Panc1 (cell line): Measurements from ENCODE around the gene FGGY. TPM values are rescaled to one million over a fixed set of nuclear protein-coding genes. Genes with fewer than 3 reads are reported as not detected.

Source experiments
- ATAC-seq: fragments of 200-7000 bp; cut with Tn5 transposase; 2 replicates; pipeline ENCODE4 v1.9.1; 2020; ENCODE audit warnings: mild to moderate bottlenecking, moderate library complexity
- BruUV-seq: library from RNA; stranded (reverse); fragments of 400-500 nt; replicated peaks from 2 replicates; lab custom pipeline; 2021; lab: Mats Ljungman, UMichigan
- CTCF ChIA-PET: fragments of 300-600 bp; sonication (Branson Sonifier 250); formaldehyde crosslinking; loops from one replicate; lab custom pipeline; 2022; ENCODE audit warnings: antibody characterized with exemption; lab: Charles Lee
- POLR2A ChIA-PET: fragments of 300-600 bp; sonication (Branson Sonifier 250); formaldehyde crosslinking; loops from one replicate; lab custom pipeline; 2022; ENCODE audit warnings: antibody characterized with exemption; lab: Charles Lee
- DNase-seq: peaks from one replicate; pipeline ENCODE4 v3.0.0-alpha.2; 2010; ENCODE audit warnings: low read depth, low spot score
- H3K27ac ChIP-seq: 2 replicates; pipeline ENCODE4 v1.5.1; 2011; ENCODE audit warnings: mild to moderate bottlenecking, low read length, inconsistent platforms
- H3K27me3 ChIP-seq: fragments of 200-500 bp; sonication (Bioruptor generic); 2 replicates; pipeline ENCODE4 v1.6.0; 2014; ENCODE audit warnings: low read length, inconsistent platforms; ENCODE audit not compliant: control insufficient read depth, insufficient read depth
- H3K36me3 ChIP-seq: fragments of 200-500 bp; sonication (Bioruptor generic); 2 replicates; pipeline ENCODE4 v1.5.1; 2014; ENCODE audit warnings: inconsistent platforms, mild to moderate bottlenecking, low read length, moderate library complexity; ENCODE audit not compliant: control insufficient read depth, insufficient read depth
- H3K4me1 ChIP-seq: 2 replicates; pipeline ENCODE4 v1.5.1; 2011; ENCODE audit warnings: inconsistent platforms, mild to moderate bottlenecking, low read length, moderate library complexity; ENCODE audit not compliant: control insufficient read depth, insufficient read depth
- H3K4me3 ChIP-seq, 2 experiments: 2 replicates each; pipeline ENCODE4 v1.5.1; 2011 to 2012; ENCODE audit warnings: low read depth in 2 of 2, low read length in 2 of 2, mild to moderate bottlenecking in 2 of 2, inconsistent platforms in 1 of 2, moderate library complexity in 1 of 2
- H3K9me3 ChIP-seq: fragments of 200-500 bp; sonication (Bioruptor generic); 2 replicates; pipeline ENCODE4 v1.5.1; 2014; ENCODE audit warnings: low read depth, mild to moderate bottlenecking, inconsistent platforms, low read length, moderate library complexity; ENCODE audit not compliant: control insufficient read depth, insufficient read depth
- POLR2AphosphoS5 ChIP-seq: IDR thresholded peaks from 2 replicates; pipeline ENCODE4 v1.6.1; 2012; ENCODE audit warnings: mild to moderate bottlenecking, low read depth, low read length, moderate library complexity
- SIN3A ChIP-seq: IDR thresholded peaks from 2 replicates; pipeline ENCODE4 v1.6.1; 2012; ENCODE audit warnings: low read depth, mild to moderate bottlenecking, low read length, moderate library complexity, borderline replicate concordance; ENCODE audit not compliant: insufficient read depth
- TCF7L2 ChIP-seq: IDR thresholded peaks from 2 replicates; pipeline ENCODE4 v1.6.1; 2011; ENCODE audit warnings: mild to moderate bottlenecking, low read depth, low read length, inconsistent platforms
- in situ Hi-C: cut with HindIII; loops from 2 replicates; pipeline ENCODE4 v1.10.0; 2016; ENCODE audit warnings: low sequenced_read_pairs, low pct_unique_long_range_greater_than_20kb
- intact Hi-C: fragments of 100-400 bp; cut with micrococcal nuclease; formaldehyde crosslinking; loops from one replicate; pipeline ENCODE4 v1.10.0; 2022; ENCODE audit not compliant: unreplicated experiment
- total RNA-seq: library from RNA; stranded (reverse); gene quantifications from one replicate; pipeline ENCODE4 v1.2.1, GENCODE V29; 2021; ENCODE audit not compliant: unreplicated experiment
- TF ChIP-seq, protein P1 (sequence below): fragments of 450-650 bp; IDR thresholded peaks from 2 replicates; pipeline ENCODE4 v1.5.1; 2017; ENCODE audit warnings: mild to moderate bottlenecking
- TF ChIP-seq, protein P2 (sequence below), 2 experiments: IDR thresholded peaks; 2 replicates each; pipeline ENCODE4 v1.6.1; 2011 to 2012; ENCODE audit warnings: low read depth in 2 of 2, control low read depth in 1 of 2, low read length in 1 of 2, mild to moderate bottlenecking in 1 of 2, moderate library complexity in 1 of 2; ENCODE audit not compliant: insufficient read depth in 1 of 2

The FGGY gene
- total RNA-seq, 1 experiment from 2014 or later, result 15.5 TPM

DNA sequence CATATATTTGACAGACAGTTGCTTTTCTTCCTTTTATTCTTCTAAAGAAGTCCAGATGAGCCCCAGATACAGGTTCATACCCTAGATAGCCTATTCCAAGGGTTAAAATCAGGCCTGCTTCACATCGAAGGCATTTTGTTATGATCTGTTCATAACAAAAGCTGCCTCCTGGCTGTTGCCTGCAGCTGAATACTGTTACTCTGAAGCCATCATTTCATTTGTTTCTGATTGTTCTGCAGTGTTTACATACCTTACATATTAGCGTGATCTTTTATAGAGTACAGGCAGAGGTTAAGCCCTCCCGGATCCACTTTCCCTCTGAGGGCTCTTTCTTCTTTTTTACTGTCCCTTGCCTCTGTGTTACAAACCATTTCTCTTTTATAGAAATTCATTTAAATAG lies 298.9 kb downstream of the FGGY start:
- no peak for DNase-seq
- no peak overlapping the region for H3K27ac ChIP-seq
- no peaks in the 10 kb centered on the region for H3K27me3 ChIP-seq
- BruUV-seq, result no TSS peak
- CTCF ChIA-PET, result no interaction called here
- H3K4me3 ChIP-seq, result no peak overlapping the region
- H3K4me1 ChIP-seq, result no peaks in the 10 kb centered on the region; the same call in 1 of the 2 replicates
- TF ChIP-seq POLR2AphosphoS5, result no peak
- no peak for TF ChIP-seq TCF7L2
- TF ChIP-seq, protein P1, sequence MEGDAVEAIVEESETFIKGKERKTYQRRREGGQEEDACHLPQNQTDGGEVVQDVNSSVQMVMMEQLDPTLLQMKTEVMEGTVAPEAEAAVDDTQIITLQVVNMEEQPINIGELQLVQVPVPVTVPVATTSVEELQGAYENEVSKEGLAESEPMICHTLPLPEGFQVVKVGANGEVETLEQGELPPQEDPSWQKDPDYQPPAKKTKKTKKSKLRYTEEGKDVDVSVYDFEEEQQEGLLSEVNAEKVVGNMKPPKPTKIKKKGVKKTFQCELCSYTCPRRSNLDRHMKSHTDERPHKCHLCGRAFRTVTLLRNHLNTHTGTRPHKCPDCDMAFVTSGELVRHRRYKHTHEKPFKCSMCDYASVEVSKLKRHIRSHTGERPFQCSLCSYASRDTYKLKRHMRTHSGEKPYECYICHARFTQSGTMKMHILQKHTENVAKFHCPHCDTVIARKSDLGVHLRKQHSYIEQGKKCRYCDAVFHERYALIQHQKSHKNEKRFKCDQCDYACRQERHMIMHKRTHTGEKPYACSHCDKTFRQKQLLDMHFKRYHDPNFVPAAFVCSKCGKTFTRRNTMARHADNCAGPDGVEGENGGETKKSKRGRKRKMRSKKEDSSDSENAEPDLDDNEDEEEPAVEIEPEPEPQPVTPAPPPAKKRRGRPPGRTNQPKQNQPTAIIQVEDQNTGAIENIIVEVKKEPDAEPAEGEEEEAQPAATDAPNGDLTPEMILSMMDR, result no peak
- no peak for TF ChIP-seq SIN3A
- TF ChIP-seq, protein P2, sequence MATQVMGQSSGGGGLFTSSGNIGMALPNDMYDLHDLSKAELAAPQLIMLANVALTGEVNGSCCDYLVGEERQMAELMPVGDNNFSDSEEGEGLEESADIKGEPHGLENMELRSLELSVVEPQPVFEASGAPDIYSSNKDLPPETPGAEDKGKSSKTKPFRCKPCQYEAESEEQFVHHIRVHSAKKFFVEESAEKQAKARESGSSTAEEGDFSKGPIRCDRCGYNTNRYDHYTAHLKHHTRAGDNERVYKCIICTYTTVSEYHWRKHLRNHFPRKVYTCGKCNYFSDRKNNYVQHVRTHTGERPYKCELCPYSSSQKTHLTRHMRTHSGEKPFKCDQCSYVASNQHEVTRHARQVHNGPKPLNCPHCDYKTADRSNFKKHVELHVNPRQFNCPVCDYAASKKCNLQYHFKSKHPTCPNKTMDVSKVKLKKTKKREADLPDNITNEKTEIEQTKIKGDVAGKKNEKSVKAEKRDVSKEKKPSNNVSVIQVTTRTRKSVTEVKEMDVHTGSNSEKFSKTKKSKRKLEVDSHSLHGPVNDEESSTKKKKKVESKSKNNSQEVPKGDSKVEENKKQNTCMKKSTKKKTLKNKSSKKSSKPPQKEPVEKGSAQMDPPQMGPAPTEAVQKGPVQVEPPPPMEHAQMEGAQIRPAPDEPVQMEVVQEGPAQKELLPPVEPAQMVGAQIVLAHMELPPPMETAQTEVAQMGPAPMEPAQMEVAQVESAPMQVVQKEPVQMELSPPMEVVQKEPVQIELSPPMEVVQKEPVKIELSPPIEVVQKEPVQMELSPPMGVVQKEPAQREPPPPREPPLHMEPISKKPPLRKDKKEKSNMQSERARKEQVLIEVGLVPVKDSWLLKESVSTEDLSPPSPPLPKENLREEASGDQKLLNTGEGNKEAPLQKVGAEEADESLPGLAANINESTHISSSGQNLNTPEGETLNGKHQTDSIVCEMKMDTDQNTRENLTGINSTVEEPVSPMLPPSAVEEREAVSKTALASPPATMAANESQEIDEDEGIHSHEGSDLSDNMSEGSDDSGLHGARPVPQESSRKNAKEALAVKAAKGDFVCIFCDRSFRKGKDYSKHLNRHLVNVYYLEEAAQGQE (IDR thresholded peaks at IDR 0.05; ENCODE audit: insufficient read depth in 1 of 2, low read depth in 2 of 2, low read length in 1 of 2), result no peak
- intact Hi-C loops (no loop called here), in situ Hi-C loops (no loop called here)
- POLR2A ChIA-PET, result no interaction called here
- H3K36me3 ChIP-seq, result no peaks in the 10 kb centered on the region
- H3K9me3 ChIP-seq, result no peaks in the 10 kb centered on the region
- peak; percentile 73 for ATAC-seq

DNA sequence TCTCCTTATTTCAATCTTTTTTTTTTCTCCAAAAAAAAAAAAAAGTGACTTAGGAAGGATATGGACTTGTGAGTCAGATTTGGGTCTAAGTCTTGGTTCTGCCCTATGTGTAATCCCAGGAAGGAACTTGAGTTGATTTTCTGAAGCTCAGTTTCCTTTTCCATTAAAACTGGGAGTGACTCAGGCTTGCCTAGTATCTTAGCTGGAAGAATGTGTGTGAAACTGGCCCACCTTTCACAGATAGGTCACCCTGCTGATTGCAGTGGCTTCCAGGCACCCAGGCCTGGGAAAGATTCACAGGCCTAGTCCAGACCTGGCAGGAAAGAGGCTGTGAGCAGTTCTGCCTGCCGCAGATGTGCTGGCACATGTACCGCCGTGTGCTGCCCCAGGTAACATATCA lies 299.5 kb downstream of the FGGY start:
- Histone ChIP-seq H3K36me3 (no peaks in the 10 kb centered on the region), H3K4me1 (no peaks in the 10 kb centered on the region; the same call in 1 of the 2 replicates), H3K27ac (no peak overlapping the region), H3K27me3 (no peaks in the 10 kb centered on the region), H3K4me3 (no peak overlapping the region), H3K9me3 (no peaks in the 10 kb centered on the region)
- in situ Hi-C loops (no loop called here), intact Hi-C loops (no loop called here)
- TF ChIP-seq, protein P2 (IDR thresholded peaks at IDR 0.05; ENCODE audit: insufficient read depth in 1 of 2, low read depth in 2 of 2, low read length in 1 of 2), result no peak
- TF ChIP-seq, protein P1, result no peak
- TF ChIP-seq POLR2AphosphoS5 (no peak), TCF7L2 (no peak), SIN3A (no peak)
- POLR2A ChIA-PET, result no interaction called here
- BruUV-seq, result no TSS peak
- DNase-seq (no peak), ATAC-seq (no peak)
- CTCF ChIA-PET, result no interaction called here
